COR-L47 (cell line): ENCODE results near the gene OXGR1.
"Not testable (repeated sequence)": the region's sequence is repeated elsewhere in the genome, so short reads cannot be mapped to it uniquely, and the experiment has no call there.

Experiments
- DNase-seq: peaks from one replicate; lab custom pipeline; 2025; lab: John Stamatoyannopoulos, UW

The OXGR1 gene

DNA sequence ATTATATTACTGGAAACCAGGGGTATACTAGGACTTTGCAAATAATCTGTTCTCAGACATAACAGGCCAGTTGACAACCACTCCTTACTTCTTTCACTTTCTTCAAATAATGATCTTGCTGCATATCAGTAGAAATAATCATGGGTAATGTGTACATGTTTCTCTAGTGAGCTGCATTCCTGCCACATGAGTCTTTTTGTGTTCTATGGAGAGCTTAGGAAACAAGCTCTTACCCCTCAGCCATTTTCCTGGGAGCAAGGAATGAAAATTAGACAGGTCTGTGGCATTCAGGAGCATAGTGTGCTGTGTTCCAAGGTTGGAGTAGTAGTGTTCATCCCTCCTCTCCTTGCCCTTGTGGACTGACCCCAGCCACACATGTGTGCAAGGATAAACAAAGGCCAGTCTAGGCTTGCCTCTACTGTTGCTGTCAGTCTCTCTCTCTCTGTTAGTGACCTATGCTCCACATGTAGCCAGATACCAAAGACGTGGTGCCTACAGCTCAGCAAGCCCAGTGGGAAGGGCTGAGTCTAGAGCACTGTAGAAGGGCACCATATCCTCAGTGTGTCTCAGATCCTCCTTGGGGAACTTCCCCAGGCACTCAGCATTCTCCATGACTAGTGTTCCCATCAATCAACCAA, 11.5 kb upstream of the OXGR1 start:
- no peak for DNase-seq

DNA sequence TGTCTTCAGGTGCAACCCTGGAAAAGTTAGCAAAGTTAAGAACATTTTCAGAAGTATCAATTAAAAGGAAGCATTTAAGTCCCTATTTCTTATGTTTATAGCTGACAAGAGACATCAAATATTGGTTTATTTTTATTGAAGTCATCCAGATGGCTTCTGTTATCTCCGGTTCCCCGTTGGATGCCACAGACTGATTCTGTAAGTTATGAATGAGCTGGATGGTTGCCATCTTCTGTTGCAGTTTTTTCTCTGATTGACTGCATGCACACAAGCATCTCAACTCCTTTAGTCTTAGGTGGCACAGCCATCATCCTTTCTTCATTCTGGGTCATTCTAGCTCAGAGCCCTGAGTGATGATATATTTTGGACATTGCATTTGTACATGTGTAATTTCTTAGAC, 10.6 kb upstream of the OXGR1 start:
- no peak for DNase-seq

DNA sequence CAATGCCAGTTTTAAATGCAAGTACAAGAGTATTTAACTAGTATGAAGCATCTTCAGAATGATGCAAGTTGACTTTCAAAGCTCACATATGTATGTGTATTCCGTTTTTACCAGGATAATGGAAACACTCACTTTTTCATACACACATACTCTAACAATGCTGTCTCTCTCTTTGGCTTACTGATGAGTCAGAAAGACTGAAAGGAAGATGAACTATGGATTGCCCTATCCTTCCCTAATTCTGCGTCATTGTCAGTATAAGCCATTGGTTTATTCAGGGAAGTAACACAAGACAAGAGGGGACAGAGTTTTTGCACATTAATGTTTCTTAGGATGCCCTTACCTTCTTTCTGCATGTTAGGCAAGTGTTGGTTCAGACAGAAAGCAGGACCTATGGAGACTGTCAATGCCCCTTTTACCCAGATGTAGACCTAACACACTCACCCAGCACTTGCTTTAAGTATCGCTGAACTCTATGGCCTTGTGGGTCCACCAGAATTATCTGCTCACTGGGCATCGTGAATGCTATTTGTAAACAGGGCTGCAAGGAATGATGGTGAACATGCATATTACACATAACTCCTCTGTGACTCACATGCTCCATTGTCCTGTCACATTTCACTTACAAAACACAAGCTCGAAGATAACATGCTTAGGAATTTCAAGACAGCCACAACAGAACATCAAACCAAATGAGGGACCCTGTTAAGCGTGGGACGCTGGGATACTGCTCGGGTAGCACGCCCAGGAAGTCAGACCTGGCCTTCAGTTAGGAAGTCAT, 10.0 kb upstream of the OXGR1 start:
- no peak for DNase-seq

DNA sequence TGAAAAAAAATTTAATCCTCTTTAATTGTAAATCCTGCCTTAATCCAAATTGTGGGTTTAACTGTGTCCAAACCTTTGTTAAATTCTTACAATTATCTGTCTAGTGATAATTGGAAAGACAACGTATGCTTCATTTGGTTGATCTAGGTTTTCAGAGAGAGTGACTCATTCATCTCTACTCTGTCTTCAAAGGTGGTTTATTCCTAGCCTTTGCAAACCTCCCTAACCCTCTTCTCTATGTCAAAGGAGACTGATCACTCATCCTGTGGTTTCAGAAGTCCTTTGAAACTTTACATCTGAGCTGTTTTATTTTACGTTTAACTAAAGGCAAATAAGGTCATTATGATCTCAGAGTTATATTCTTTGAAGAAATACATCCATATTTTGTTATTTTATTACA, 8.8 kb upstream of the OXGR1 start:
- no peak for DNase-seq

DNA sequence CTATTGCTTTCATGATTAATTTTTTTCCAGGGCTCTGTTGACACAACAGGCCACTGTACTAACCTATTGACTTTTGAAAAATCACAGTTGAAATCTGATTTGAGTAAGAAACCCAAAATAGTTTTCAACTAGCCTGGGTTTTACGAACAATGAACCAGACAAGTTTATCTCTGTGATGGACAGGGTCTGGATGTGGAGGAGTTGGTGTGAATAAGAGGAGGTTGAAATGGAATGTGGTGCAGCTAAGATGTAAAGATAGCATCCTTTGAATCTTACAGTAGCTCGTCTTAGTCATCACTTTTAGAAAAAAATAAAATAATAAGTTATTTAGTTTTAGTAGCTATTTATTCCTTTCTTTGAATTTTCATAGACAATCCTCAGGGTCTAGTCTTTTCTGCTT, 8.3 kb upstream of the OXGR1 start:
- no peak for DNase-seq

DNA sequence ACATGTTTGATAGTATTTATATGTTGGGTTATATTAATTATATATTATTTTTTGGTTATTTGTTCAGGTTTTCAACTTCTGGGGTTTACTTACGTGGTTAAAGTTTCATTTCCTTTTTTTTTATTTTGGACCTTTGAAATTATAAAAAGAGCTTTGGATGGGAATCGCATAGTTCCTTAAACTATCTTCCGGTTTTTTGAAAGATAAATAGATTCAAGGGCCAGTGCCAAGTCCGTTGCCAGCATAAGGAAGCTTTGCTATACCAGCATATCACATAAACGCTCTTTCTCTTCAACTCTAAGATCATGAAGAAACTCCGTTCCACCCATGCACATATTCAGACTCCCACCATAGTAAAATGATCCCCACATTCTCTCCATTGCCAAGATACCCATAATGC, 7.4 kb upstream of the OXGR1 start:
- DNase-seq = no peak

DNA sequence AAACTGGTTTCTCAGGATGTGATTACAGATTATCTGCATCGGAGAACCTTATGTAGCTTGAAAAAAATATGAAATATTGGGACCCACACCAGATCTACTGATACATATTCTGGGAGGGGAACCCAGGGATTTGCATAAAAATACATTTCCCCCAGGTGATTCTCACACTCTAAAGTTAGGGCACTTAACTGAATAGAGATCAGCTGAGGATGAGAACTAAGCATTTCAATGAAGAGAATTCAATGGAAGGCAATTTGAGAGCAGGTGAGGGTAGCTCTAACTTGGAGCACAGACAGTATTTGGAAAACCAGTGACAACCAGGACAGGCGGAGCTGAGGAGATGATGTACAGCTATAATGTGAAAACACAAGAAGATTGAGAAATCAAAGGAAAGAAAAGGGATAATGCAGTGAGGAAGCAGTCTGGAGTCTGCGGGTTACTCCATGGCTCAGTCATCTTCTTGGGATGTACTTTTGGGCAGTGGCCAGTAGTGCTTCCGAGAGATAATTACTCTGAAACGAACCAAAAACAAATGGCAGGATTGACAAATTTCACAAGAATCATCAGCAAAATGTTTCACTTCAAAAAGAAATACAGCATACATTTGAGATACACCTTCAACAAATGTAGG, 6.1 kb upstream of the OXGR1 start:
- no peak for DNase-seq

DNA sequence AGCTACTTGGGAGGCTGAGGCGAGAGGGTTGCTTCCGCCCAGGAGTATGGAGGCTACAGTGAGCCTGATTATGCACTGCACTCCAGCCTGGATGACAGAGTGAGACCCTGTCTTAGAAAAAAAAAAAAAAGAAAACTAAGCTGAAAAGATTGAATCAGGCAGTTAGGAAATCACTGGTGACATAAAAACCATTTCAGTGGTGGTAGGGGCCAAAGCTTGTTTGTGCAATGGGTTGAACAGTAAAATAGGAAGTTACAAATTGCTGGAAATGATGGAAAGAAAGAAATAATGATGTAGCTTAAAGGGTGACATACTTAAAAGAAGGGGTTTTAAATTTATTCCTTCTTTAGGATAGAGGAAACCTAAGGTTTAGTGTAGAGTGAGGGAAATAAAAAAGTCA, 4.8 kb upstream of the OXGR1 start:
- no peak for DNase-seq

DNA sequence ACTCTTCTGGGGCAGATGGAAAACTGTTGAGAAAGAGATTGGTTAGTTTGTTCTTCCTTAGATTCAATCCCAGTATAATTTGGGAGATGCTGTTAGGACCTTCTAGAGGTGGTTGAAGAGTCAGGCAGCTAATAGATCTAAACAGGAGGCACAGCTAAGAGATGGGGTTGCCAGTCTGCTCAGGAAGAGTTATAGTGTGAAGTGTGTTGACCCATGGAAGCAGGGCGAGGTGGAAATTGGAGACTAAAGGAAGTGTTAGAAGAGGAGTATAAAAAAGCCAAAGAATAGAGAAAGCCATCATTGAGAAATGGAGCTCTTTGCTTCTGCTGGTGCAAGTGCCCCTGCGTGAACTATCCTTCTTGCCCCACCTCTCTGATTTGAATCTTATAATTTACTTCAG, 3.8 kb upstream of the OXGR1 start:
- DNase-seq = no peak

DNA sequence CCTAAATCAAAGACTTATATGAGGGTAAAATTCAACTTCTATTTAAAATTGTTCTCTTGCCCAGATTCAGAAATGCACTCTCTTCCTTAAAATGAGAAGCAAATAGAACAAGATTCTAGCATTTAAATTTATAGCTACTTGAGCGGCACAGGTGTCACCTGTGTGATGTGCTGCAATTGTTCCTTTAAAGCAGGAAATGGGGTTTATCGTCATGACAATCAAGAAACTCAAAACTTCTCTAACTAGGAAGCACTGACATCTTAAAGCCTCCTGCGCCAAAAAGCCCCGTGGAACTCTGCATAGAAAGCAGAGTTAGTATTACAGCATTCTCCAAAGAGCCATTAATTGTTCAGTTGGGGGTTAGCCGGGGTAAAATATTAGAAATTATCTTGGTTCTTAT, 2.6 kb upstream of the OXGR1 start:
- no peak for DNase-seq

DNA sequence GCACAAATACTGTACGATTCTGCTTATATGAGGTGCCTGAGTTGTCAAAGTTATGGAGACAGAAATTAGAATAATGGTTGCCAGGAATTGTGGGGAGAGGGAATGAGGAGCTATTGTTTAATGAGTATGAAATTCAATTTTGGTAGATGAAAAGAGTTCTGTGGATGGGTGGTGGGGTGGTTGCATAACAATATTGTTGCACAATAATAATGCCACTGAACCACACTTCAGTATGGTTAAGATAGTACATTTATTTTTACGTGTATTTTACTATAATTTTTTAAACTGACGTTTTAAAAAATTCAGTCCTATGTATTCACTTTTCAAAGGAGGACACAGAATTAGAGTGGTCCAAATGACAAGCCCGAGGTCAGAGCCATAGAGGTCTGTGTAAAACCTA, 1.8 kb upstream of the OXGR1 start:
- DNase-seq = no peak

DNA sequence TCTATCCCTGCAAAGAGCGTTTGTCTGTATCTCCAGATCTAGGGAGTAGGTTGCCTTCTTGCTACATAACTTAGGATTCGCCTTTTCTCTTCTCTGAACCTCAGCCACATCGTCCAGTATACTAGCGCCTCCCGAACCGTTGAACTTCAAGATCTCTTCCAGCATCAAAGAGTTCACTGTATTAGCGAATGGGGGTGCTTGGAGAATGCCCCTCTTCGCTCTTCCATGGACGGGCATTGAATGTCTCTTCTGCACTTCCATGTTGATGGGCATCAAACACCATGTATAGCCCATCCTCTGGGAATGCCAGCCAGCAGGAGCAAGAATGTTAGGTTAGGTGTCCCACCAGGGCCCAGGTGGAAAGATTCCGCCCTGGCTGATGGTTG, 575 bp upstream of the OXGR1 start:
- no peak for DNase-seq

DNA sequence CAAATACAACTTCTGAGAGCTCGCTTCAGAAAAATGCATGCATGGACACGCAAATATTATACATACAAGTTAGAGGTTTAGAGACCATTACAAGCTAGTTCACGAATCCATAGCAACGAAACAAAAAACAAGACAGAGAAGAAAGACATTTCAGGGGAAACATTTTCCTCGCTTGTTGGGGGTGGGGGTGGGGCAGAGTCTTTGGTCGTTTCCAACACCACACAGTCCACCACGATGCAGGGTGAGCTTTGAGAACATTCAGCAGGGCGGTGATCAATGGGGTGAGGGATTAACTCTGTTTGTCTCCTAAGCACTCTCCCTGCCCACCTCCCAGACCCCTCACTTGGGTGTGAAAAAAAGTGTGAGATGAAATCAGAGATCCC, 651 bp downstream of the OXGR1 start:
- no peak for DNase-seq

DNA sequence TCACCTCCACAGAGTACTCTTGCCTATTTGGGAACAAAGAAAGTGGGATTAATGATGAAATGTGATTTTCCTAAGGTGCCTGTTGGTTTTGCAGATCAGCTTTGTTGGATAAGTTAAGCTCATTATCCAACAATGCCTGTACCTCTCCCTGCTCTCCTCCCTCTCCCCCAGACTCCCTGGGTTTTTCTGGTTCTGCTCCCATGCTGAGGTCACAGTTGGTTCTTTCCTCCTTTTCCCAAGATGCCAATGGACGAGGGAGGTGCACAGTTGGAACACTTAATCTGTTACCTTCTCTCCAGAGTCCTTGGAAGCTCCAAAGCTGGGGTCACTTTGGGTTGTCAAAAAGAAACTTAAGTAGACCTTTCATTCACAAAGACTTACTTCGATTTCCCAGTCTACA, 1.6 kb downstream of the OXGR1 start:
- DNase-seq = no peak

DNA sequence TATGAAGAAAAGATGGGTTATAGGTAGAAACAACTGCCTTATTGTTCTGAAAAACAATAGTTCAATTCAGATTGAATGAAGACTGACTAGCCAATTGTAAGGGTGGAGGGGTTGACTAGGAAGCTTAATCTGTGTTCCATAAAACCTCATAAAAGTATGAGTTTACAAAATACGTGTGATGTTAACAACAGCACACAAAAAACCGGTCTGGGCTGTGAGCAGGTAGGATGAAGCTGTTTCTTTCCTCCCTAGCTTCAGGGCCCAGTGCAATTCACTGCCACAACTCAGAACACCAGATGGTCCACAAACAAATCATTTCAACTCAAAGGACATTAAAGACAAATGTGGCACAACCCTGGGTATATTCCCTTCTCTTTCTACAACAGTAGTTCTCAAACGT, 3.2 kb downstream of the OXGR1 start:
- no peak for DNase-seq

DNA sequence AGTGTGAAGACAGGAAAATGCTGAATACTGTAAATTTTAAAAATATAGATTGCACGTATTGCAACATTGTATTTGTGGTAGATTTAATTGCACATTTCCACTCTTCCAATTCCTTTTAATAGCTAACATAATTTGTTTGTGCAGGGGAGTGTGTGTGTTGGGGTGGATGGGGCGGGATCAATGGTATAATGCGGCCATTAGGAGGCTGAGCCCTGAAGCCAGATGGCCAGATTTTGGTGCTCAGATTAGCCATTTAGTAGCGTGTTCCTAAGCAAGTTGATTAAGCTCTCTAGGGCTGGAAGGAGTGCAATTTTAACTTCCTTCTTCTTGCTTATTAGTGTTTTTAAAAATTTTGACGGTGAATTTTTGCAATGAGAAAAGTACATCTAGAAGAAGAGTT, 5.8 kb downstream of the OXGR1 start:
- no peak for DNase-seq

DNA sequence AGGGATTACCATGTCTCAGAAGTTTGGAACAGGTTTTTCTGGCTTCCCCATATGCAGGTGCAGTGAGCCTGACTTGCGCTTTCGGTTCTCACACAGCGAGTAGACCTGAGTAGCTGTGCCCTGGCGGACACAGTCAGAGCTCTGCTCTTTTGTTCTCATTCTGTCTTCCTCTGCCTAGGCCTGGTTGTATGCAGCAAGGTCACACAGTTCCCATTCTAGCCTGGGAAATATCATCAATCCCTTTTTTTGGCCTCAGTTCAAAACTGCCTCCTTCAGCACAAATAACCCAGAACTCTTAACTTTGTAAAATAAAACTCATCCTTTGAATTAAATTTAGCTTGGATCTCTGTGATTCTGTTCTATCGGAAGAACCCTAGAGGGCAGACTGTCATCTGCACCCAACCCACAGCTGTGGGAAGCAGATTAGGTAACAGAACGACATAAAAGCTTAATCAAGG, 10.2 kb downstream of the OXGR1 start:
- DNase-seq = peak; percentile 76

DNA sequence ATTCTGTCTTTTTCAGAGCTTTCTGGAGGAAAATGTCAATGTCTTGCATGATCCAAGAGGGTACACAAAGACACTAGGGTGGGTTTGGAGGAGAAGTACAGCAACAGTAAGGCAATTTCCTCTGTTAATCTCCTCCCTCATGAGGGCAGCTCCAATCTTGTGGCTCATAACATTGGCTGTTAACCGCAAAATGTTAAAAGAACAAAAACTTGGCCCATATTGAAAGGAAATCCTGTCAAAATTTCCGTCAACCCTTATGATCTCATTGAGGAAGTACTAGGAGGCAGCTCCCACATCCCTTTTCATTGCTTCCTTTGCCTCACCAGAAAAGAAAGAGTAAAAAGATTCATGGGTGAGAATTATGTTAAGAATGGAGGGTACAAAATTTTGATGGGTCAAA, 11.6 kb downstream of the OXGR1 start:
- DNase-seq = no peak

DNA sequence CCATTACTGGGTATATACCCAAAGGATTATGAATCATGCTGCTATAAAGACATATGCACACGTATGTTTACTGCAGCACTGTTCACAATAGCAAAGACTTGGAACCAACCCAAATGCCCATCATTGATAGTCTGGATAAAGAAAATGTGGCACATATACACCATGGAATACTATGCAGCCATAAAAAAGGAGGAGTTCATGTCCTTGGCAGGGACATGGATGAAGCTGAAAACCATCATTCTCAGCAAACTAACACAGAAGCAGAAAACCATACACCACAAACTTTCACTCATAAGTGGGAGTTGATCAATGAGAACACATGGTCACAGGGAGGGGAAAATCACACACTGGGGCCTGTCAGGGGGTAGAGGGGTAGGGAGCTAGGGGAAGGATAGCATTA, 14.4 kb downstream of the OXGR1 start:
- not testable (repeated sequence) for DNase-seq

DNA sequence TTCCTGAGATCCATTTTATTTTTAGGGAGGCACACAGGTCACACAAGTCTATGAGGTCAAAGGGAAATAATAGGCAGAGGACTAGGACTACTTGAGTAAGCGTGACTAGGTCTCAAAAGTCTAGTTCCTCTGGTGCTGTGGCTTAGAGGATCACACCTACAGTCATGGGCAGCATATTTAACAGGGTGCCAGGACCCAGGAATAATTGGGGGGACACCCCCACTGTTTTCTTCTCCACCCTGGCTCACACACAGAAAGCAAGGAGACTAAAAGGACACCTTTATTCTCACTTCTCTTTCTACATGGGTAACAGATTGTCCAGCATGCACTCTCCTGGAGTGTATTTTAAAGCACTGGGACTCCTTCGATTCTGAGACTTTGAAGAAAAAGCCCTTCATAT, 26.2 kb downstream of the OXGR1 start:
- no peak for DNase-seq

DNA sequence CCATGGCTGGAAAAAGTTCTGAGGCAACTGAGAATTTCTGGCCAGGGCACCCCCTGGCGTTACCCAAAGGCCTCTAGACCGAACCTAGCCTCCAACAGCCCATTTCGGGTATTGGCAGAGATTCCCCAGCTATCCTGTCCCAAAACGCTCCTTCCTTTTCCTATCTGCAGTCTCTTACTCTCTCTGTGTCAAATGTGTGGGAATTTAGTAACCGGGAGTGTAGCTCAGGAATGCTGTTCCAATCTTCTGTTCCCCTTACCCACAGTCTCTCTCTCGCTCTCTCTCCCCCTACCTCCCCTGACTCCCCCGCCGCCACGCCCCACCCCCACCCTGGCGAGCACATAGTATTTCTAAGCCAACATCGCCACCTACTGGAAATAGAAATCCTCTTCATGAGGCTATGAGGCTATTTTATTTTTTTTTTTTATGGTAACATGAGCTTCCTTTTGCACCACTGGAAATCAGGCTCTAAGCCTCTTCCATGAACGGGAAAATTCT, 27.0 kb downstream of the OXGR1 start:
- DNase-seq = no peak

DNA sequence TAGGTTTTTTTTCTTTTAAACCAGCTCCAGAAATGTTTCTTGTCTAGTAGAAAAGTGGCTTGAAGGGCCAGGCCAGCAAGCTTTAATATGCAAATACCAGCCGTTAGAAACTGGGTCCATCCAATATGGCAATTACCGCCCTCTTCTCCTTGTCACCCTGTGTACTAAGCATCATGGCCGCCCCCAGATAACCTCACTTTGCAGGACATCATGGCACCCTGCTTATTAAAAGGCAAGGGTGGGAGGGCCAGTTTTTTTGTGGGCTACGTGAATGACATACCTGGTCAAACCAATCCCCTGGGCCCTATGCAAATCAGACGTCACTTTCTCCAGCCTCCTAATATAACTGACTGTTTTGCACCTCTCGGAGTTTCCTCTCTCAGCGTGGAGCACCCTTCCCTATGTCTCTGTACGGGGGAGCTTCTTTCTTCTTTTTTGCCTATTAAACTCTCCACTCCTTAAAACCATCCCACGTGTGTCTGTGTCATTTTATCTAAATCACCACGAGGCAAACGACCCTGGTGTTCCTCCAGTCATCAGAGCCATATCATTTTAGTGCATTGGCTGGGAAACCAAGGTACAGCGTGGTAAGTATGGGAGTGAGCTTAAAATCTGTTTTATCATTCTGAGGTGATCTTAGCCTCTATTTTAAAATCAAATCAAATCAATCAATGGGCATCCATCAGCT, 27.7 kb downstream of the OXGR1 start:
- DNase-seq = no peak
